Osteoblast (primary cell): ENCODE measurements around the gene GLIS2. TPM values are rescaled to one million over a fixed set of nuclear protein-coding genes. Genes with fewer than 3 reads are reported as not detected.

Experiments used
- DNase-seq: peaks from one replicate; pipeline ENCODE4 v3.0.0; 2011; ENCODE audit warnings: low spot score, mixed read lengths; ENCODE audit not compliant: insufficient read length; ENCODE audit errors: missing footprints
- H2AFZ ChIP-seq: 2 replicates; pipeline ENCODE4 v1.6.0; 2011; ENCODE audit warnings: mild to moderate bottlenecking, low read length
- H3K27ac ChIP-seq: 2 replicates; pipeline ENCODE4 v1.5.1; 2011; ENCODE audit warnings: mild to moderate bottlenecking, low read depth, low read length, moderate library complexity
- H3K27me3 ChIP-seq: 2 replicates; pipeline ENCODE4 v1.6.0; 2012; ENCODE audit warnings: mild to moderate bottlenecking, control low read depth, inconsistent platforms, low read length, moderate library complexity; ENCODE audit not compliant: insufficient read depth
- H3K36me3 ChIP-seq: 2 replicates; pipeline ENCODE4 v1.5.1; 2011; ENCODE audit warnings: mild to moderate bottlenecking, low read length, control low read depth, moderate library complexity; ENCODE audit not compliant: insufficient read depth
- H3K4me1 ChIP-seq: 2 replicates; pipeline ENCODE4 v1.5.1; 2011; ENCODE audit warnings: mild to moderate bottlenecking, low read length, control low read depth, moderate library complexity; ENCODE audit not compliant: insufficient read depth
- H3K4me2 ChIP-seq: 2 replicates; pipeline ENCODE4 v1.6.0; 2011; ENCODE audit warnings: mild to moderate bottlenecking, low read length; ENCODE audit not compliant: insufficient read depth
- H3K4me3 ChIP-seq: fragments of 200-600 bp; sonication (generic); 3 replicates; pipeline ENCODE4 v1.5.1; 2012; ENCODE audit warnings: mild to moderate bottlenecking, low read length, inconsistent platforms; ENCODE audit not compliant: insufficient read depth
- H3K79me2 ChIP-seq: 2 replicates; pipeline ENCODE4 v1.6.0; 2012; ENCODE audit warnings: mild to moderate bottlenecking, low read length, control low read depth, inconsistent platforms; ENCODE audit not compliant: insufficient read depth
- H3K9me3 ChIP-seq: 2 replicates; pipeline ENCODE4 v1.5.1; 2011; ENCODE audit warnings: low read depth, low read length, control low read depth
- H4K20me1 ChIP-seq: 2 replicates; pipeline ENCODE4 v1.6.0; 2012; ENCODE audit warnings: mild to moderate bottlenecking, low read length, control low read depth; ENCODE audit not compliant: insufficient read depth
- CTCF ChIP-seq: IDR thresholded peaks from 2 replicates; pipeline ENCODE4 v1.5.1; 2011; ENCODE audit warnings: mild to moderate bottlenecking, low read depth, low read length, moderate library complexity; ENCODE audit errors: extremely low read depth
- total RNA-seq: library from RNA; depleted of rRNA; stranded (reverse); fragments of >200 nt; gene quantifications from 2 replicates; pipeline ENCODE4 v1.2.3, GENCODE V29; 2012

Gene GLIS2
- total RNA-seq, 1 donor, result 5.4 TPM

GRCh38 chr16:4328046-4328781 lies 12.3 kb downstream of the GLIS2 start:
- peaks cover 92% of the 10 kb centered on the region for H3K79me2 ChIP-seq
- H3K4me2 ChIP-seq, result peak overlapping the region; percentile 85
- H3K9me3 ChIP-seq, result no peaks in the 10 kb centered on the region
- peak; percentile 100 for DNase-seq
- peak; percentile 64 for TF ChIP-seq CTCF
- peaks cover 29% of the 10 kb centered on the region for H3K4me1 ChIP-seq
- H4K20me1 ChIP-seq, result peaks cover 68% of the 10 kb centered on the region
- H2AFZ ChIP-seq, result peak overlapping the region; percentile 29
- H3K4me3 ChIP-seq, result peak overlapping the region; percentile 70
- H3K27me3 ChIP-seq, result no peaks in the 10 kb centered on the region
- H3K36me3 ChIP-seq, result peaks cover 3% of the 10 kb centered on the region
- peak overlapping the region; percentile 58 for H3K27ac ChIP-seq

GRCh38 chr16:4328782-4329775 lies 13.2 kb downstream of the GLIS2 start:
- no peaks in the 10 kb centered on the region for H3K9me3 ChIP-seq
- peak overlapping the region; percentile 70 for H3K4me3 ChIP-seq
- H3K4me1 ChIP-seq, result peaks cover 21% of the 10 kb centered on the region
- peaks cover 64% of the 10 kb centered on the region for H4K20me1 ChIP-seq
- H3K79me2 ChIP-seq, result peaks cover 89% of the 10 kb centered on the region
- DNase-seq, result peak; percentile 94
- H3K36me3 ChIP-seq, result peaks cover 5% of the 10 kb centered on the region
- no peak for TF ChIP-seq CTCF
- no peak overlapping the region for H2AFZ ChIP-seq
- no peaks in the 10 kb centered on the region for H3K27me3 ChIP-seq
- peak overlapping the region; percentile 85 for H3K4me2 ChIP-seq
- peak overlapping the region; percentile 58 for H3K27ac ChIP-seq

GRCh38 chr16:4330277-4330874 lies 14.5 kb downstream of the GLIS2 start:
- Histone ChIP-seq H3K4me1 (peaks cover 15% of the 10 kb centered on the region), H3K79me2 (peaks cover 83% of the 10 kb centered on the region), H3K27ac (no peak overlapping the region), H3K4me3 (no peak overlapping the region), H2AFZ (no peak overlapping the region), H3K36me3 (peaks cover 12% of the 10 kb centered on the region), H3K27me3 (no peaks in the 10 kb centered on the region), H3K9me3 (no peaks in the 10 kb centered on the region), H4K20me1 (peaks cover 57% of the 10 kb centered on the region), H3K4me2 (no peak overlapping the region)
- peak; percentile 90 for TF ChIP-seq CTCF
- peak; percentile 100 for DNase-seq
